Neural crest cell (in vitro differentiated cells): Measurements from ENCODE around the gene SAYSD1. TPM values are rescaled to one million over a fixed set of nuclear protein-coding genes. Genes with fewer than 3 reads are reported as not detected.
A peak's percentile ranks its signal among the peaks of the same experiment; 100 is the strongest.

Experiments
- DNase-seq: peaks from one replicate; pipeline ENCODE4 v3.0.0; 2021; ENCODE audit warnings: low read depth, mixed read lengths, low spot score
- H3K27ac Mint-ChIP-seq: one replicate; pipeline ENCODE4 v1.8.0; 2021; ENCODE audit warnings: mild to moderate bottlenecking, mixed read lengths; ENCODE audit not compliant: unreplicated experiment
- H3K27me3 Mint-ChIP-seq: 2 replicates; pipeline ENCODE4 v1.8.0; 2021; ENCODE audit warnings: low read depth, mild to moderate bottlenecking, mixed read lengths
- H3K36me3 Mint-ChIP-seq: 2 replicates; pipeline ENCODE4 v1.8.0; 2021; ENCODE audit warnings: low read depth, mild to moderate bottlenecking, mixed read lengths
- H3K4me1 Mint-ChIP-seq: 2 replicates; pipeline ENCODE4 v1.8.0; 2021; ENCODE audit warnings: mixed read lengths
- H3K4me3 Mint-ChIP-seq: one replicate; pipeline ENCODE4 v1.8.0; 2021; ENCODE audit warnings: mild to moderate bottlenecking, mixed read lengths
- H3K9me3 Mint-ChIP-seq: 2 replicates; pipeline ENCODE4 v1.8.0; 2021; ENCODE audit warnings: mixed read lengths
- CTCF ChIP-seq: fragments of 200-600 bp; sonication (generic); conservative IDR thresholded peaks from 2 replicates; pipeline ENCODE4 v1.5.0; 2021; ENCODE audit warnings: antibody characterized with exemption, mild to moderate bottlenecking
- long read RNA-seq: library from polyadenylated mRNA; unstranded; transcript quantifications from one replicate; pipeline ENCODE4 v2.0.0, GENCODE V29; 2020
- total RNA-seq: library from RNA; stranded (reverse); gene quantifications from 2 replicates; pipeline ENCODE4 v1.2.1, GENCODE V29; 2021

The SAYSD1 gene, protein sequence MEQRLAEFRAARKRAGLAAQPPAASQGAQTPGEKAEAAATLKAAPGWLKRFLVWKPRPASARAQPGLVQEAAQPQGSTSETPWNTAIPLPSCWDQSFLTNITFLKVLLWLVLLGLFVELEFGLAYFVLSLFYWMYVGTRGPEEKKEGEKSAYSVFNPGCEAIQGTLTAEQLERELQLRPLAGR
- 13.4 and 13.5 TPM in 2 replicates for total RNA-seq
- long read RNA-seq, transcript SAYSD1-201 (2 exons, 2,020 nt) = major isoform, 22 of 26 reads
- long read RNA-seq, partial matches to known transcripts = 0 of 26 reads
- long read RNA-seq, other reads (novel, unspliced or antisense) = 4 of 26 reads

DNA sequence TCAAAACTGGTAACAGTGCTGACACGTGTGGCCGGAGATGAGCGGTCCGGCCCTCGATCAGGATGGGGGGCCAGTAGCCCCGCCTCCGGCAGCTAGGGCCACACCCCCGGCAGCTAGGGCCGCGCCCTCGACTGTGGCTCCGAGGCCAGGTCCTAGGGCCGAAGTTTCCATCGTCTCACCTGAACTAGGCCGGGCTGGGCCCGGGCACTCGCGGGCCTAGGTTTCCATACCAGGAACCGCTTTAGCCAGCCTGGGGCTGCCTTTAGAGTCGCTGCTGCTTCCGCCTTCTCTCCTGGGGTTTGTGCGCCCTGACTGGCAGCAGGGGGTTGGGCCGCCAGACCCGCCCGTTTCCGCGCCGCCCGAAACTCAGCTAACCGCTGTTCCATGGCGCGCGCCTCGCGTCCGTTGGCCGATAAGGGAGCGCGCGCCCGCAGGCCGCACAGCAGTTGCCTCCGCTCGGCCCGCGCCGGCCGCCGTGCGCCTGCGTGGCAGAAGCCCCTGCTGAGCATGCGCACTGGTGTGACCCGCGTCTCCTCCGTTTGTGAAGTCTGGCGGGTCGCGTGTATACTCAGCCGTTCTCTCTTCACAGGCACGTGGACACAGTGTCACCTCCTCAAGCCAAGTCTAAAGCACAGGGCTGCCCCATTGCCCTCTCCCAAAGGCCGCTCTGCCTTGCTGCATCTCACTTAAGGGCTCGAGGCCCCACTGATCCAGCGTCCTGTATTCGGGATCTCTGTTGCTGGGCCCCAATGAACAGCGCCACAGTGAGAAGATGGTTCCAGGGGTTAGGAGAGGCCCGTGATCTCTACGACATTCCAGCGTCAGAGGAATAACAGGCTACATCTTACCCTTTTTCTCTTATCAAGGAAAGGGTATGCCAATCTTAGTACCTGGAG, at the start of gene SAYSD1:
Gene SAYSD1, minus strand, starts transcription at position 483 of the 896 bp plus-strand sequence. Its CDS starts 97 bp downstream, at position 386.
- DNase-seq = peak; percentile 90
- peak within 1 kb of the TSS; percentile 97 for H3K27ac Mint-ChIP-seq
- TF ChIP-seq CTCF = no peak
- H3K27me3 Mint-ChIP-seq = peaks cover 3% of the 10 kb centered on the region
- H3K9me3 Mint-ChIP-seq = no peaks in the 10 kb centered on the region
- H3K4me3 Mint-ChIP-seq = peak within 1 kb of the TSS; percentile 95
- peaks cover 21% of the 10 kb centered on the region for H3K4me1 Mint-ChIP-seq
- H3K36me3 Mint-ChIP-seq = peaks cover 3% of the 10 kb centered on the region

DNA sequence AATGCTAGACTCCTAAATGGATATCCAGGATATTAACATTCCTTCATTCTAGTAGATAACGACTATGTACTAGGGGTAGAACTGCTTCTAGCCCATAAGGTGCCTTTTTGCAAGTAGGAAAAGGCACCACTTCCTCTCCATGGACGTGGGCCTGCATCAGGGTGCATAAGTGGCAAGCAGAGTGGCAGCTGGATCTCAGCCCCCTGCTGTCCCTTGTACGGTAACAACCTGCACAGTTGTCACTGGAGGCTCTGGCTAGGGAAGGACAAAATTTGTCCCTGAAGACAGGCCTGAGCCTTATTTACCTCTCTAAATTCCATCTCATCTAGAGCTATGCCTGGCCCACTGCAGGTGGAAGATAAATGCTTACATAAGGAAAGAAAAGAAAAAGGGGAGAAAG, 42.5 kb upstream of the SAYSD1 start:
- TF ChIP-seq CTCF = no peak
- H3K36me3 Mint-ChIP-seq = peaks cover 2% of the 10 kb centered on the region
- no peaks in the 10 kb centered on the region for H3K4me1 Mint-ChIP-seq
- H3K27me3 Mint-ChIP-seq = peaks cover 3% of the 10 kb centered on the region
- H3K4me3 Mint-ChIP-seq = no peak overlapping the region
- H3K27ac Mint-ChIP-seq = no peak overlapping the region
- DNase-seq = no peak
- peaks cover 2% of the 10 kb centered on the region for H3K9me3 Mint-ChIP-seq

GRCh38 chr6:39156801-39157200, 41.8 kb upstream of the SAYSD1 start:
- no peak for DNase-seq
- Mint-ChIP-seq H3K4me1 (no peaks in the 10 kb centered on the region), H3K27me3 (peaks cover 10% of the 10 kb centered on the region), H3K36me3 (peaks cover 2% of the 10 kb centered on the region), H3K27ac (no peak overlapping the region), H3K4me3 (no peak overlapping the region), H3K9me3 (peaks cover 2% of the 10 kb centered on the region)
- no peak for TF ChIP-seq CTCF

- Mint-ChIP-seq H3K36me3 (peaks cover 2% of the 10 kb centered on the region), H3K4me3 (no peak overlapping the region), H3K27me3 (peaks cover 27% of the 10 kb centered on the region), H3K4me1 (no peaks in the 10 kb centered on the region), H3K27ac (no peak overlapping the region), H3K9me3 (peaks cover 2% of the 10 kb centered on the region)
- no peak for TF ChIP-seq CTCF
- no peak for DNase-seq
These were observed 39.7 kb upstream of the SAYSD1 start for GRCh38 chr6:39154705-39155104.

DNA sequence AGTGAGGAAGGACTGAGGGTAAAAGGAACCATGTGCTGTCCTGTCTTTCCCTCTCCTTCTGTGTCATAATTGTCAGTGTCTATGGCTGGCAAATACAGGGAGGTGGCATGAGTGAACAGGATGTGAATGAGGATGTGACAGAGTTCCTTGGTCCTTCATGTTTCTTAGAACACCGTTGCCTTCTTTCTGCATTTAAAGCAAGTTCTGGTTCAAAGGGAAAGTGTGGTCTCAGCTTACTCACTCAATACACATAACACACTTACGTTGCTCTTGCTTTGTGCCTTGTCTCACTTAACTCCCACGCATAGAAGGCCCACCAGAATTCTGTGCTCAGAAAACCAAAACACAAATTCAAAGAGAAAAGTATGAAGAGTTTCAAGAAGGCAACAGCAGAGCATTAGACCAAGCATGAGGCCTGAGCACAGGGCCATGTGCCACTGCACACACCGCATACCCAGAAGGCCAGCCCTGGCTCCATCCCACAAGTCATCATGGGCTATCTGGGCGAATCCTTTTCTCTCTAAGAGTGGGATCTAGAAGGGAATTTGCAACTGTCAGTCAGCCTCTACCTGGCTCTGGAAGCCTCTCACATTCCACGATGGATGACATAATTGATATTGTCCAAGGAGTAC, 38.9 kb upstream of the SAYSD1 start:
- DNase-seq = no peak
- H3K4me3 Mint-ChIP-seq = no peak overlapping the region
- no peaks in the 10 kb centered on the region for H3K36me3 Mint-ChIP-seq
- H3K27me3 Mint-ChIP-seq = peaks cover 36% of the 10 kb centered on the region
- H3K27ac Mint-ChIP-seq = no peak overlapping the region
- no peak for TF ChIP-seq CTCF
- H3K9me3 Mint-ChIP-seq = no peaks in the 10 kb centered on the region
- H3K4me1 Mint-ChIP-seq = no peaks in the 10 kb centered on the region
